ENCODE data around the gene RABGAP1L.
"Not testable (repeated sequence)": the region's sequence is repeated elsewhere in the genome, so short reads cannot be mapped to it uniquely, and the experiment has no call there.

RABGAP1L gene

GRCh38 chr1:174426153-174426552 lies 266.8 kb downstream of the RABGAP1L start:
- DNase-seq (ENCODE audit: extremely low read depth in 1 of 2, low read depth in 1 of 2) = no peak

GRCh38 chr1:174428033-174428432 lies 268.7 kb downstream of the RABGAP1L start:
- DNase-seq (ENCODE audit: extremely low read depth in 1 of 2, low read depth in 1 of 2) = no peak

- no peak for DNase-seq (ENCODE audit: extremely low read depth in 1 of 2, low read depth in 1 of 2)
Measured at GRCh38 chr1:174428739-174429138, 269.4 kb downstream of the RABGAP1L start.

GRCh38 chr1:174433451-174433850 lies 274.1 kb downstream of the RABGAP1L start:
- no peak for DNase-seq (ENCODE audit: extremely low read depth in 1 of 2, low read depth in 1 of 2)

GRCh38 chr1:174445351-174445750 lies 286.0 kb downstream of the RABGAP1L start:
- no peak for DNase-seq (ENCODE audit: extremely low read depth in 1 of 2, low read depth in 1 of 2)

GRCh38 chr1:174445817-174446216 lies 286.5 kb downstream of the RABGAP1L start:
- no peak for DNase-seq (ENCODE audit: extremely low read depth in 1 of 2, low read depth in 1 of 2)

GRCh38 chr1:174447866-174448530 lies 288.7 kb downstream of the RABGAP1L start, which contains the start of gene GPR52:
Gene GPR52 (plus strand): TSS chr1:174447964. CDS start chr1:174448112, 148 bp downstream.
- DNase-seq (ENCODE audit: extremely low read depth in 1 of 2, low read depth in 1 of 2) = no peak

GRCh38 chr1:174448531-174448883 lies 289.2 kb downstream of the RABGAP1L start:
- no peak for DNase-seq (ENCODE audit: extremely low read depth in 1 of 2, low read depth in 1 of 2)

- DNase-seq (ENCODE audit: extremely low read depth in 1 of 2, low read depth in 1 of 2) = no peak
Measured at GRCh38 chr1:174448974-174449373, 289.7 kb downstream of the RABGAP1L start.

- no peak for DNase-seq (ENCODE audit: extremely low read depth in 1 of 2, low read depth in 1 of 2)
Measured at GRCh38 chr1:174451408-174451807, 292.1 kb downstream of the RABGAP1L start.

GRCh38 chr1:174465855-174466254 lies 306.5 kb downstream of the RABGAP1L start:
- no peak for DNase-seq (ENCODE audit: extremely low read depth in 1 of 2, low read depth in 1 of 2)

- no peak for DNase-seq (ENCODE audit: extremely low read depth in 1 of 2, low read depth in 1 of 2)
Measured at GRCh38 chr1:174466607-174467006, 307.3 kb downstream of the RABGAP1L start.

- no peak for DNase-seq (ENCODE audit: extremely low read depth in 1 of 2, low read depth in 1 of 2)
Measured at GRCh38 chr1:174469052-174469451, 309.7 kb downstream of the RABGAP1L start.

GRCh38 chr1:174469687-174470086 lies 310.4 kb downstream of the RABGAP1L start:
- no peak for DNase-seq (ENCODE audit: extremely low read depth in 1 of 2, low read depth in 1 of 2)

GRCh38 chr1:174479281-174479680 lies 320.0 kb downstream of the RABGAP1L start:
- DNase-seq (ENCODE audit: extremely low read depth in 1 of 2, low read depth in 1 of 2) = no peak

GRCh38 chr1:174480324-174480723 lies 321.0 kb downstream of the RABGAP1L start:
- no peak for DNase-seq (ENCODE audit: extremely low read depth in 1 of 2, low read depth in 1 of 2)

- no peak for DNase-seq (ENCODE audit: extremely low read depth in 1 of 2, low read depth in 1 of 2)
Measured at GRCh38 chr1:174491606-174492005, 332.3 kb downstream of the RABGAP1L start.

GRCh38 chr1:174497478-174497877 lies 338.2 kb downstream of the RABGAP1L start:
- DNase-seq (ENCODE audit: extremely low read depth in 1 of 2, low read depth in 1 of 2) = no peak

- DNase-seq (ENCODE audit: extremely low read depth in 1 of 2, low read depth in 1 of 2) = not testable (repeated sequence)
Measured at GRCh38 chr1:174516755-174517154, 357.4 kb downstream of the RABGAP1L start.

GRCh38 chr1:174519844-174520243 lies 360.5 kb downstream of the RABGAP1L start:
- DNase-seq (ENCODE audit: extremely low read depth in 1 of 2, low read depth in 1 of 2) = no peak

- DNase-seq (ENCODE audit: extremely low read depth in 1 of 2, low read depth in 1 of 2) = no peak
Measured at GRCh38 chr1:174531751-174532150, 372.4 kb downstream of the RABGAP1L start.

- no peak for DNase-seq (ENCODE audit: extremely low read depth in 1 of 2, low read depth in 1 of 2)
Measured at GRCh38 chr1:174534789-174535188, 375.5 kb downstream of the RABGAP1L start.

GRCh38 chr1:174535207-174535606 lies 375.9 kb downstream of the RABGAP1L start:
- DNase-seq (ENCODE audit: extremely low read depth in 1 of 2, low read depth in 1 of 2) = no peak
